Measurements from ENCODE around the gene THSD7B.

Gene THSD7B

GRCh38 chr2:137157851-137158250 is 392.5 kb downstream of the THSD7B start:
- no peak for DNase-seq (ENCODE audit: low read depth)

DNA sequence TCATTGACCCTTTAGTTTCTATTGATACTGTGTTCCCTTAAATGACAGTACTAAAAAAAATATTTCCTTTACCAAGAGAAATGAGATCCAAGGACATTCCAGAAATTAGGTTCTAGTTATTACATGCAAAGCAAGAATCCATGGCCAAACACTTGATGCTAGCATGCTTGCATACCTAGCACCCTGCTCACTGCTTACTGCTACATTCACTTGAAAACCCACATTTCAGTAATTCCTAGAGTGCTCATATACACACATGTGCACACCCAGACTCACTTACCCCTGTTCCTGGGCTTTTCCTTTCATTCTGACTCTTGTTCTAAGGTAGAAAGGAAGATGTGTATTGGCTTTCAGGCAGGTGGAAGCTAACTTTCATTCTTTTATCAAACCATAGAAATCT is 395.9 kb downstream of the THSD7B start:
- DNase-seq (ENCODE audit: low read depth), result no peak

DNA sequence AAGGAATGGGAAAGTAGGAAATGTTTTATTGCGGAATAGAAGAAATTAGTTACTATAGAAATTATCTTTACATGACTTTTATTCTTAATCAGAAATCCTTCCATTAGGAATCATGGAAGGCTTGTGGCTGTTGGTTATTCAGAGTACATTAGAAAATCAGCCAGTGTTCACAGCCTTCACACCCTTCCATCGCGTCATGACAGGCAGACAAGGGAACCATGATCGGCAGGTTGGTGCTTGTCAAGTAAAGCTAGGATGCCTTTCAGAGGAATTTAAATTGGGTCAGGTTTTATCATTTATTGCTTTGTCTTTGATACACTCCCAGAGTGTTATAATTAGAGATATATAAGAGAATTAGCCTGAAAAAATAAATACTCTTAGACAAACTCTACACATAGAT is 400.6 kb downstream of the THSD7B start:
- no peak for DNase-seq (ENCODE audit: low read depth)

DNA sequence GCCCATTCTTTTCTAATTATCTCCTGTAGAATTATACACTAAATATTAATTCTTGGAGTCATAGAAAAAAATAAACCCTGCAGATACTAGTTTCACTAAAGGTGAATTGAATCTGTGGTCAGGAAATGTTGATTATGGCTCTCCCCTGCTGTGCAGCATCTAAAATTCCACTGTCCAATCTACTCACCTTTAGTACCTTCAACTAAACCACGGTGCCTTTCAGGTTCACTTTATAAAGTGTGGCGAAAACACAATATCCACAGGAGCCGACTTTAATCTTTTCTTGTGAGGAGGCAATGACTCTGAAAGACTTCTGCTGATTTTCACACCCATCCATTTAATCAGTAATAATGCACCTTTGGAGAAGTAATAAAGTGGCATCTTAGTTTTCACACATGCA is 402.3 kb downstream of the THSD7B start:
- no peak for DNase-seq (ENCODE audit: low read depth)

DNA sequence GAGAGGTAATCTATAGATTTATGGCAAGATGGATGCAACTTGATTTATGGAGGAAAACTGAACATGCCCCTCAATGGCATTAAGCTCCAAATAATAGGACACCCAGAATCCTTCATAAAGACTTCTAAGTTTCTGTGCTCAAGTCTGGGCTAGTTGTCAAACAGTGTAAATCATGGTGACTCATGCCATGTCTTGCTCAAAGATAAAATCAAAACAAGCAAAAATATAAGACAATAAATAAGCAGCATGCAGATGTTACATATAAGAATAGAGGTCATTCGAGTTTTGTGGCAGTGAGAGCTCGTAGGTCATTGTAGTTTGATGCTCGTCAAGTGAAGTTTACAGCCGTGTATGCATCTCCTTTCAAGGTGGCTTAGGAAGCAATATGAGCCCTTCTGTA is 403.2 kb downstream of the THSD7B start:
- DNase-seq (ENCODE audit: low read depth), result no peak

- no peak for DNase-seq (ENCODE audit: low read depth)
Observed at GRCh38 chr2:137172162-137172561, 406.8 kb downstream of the THSD7B start.

DNA sequence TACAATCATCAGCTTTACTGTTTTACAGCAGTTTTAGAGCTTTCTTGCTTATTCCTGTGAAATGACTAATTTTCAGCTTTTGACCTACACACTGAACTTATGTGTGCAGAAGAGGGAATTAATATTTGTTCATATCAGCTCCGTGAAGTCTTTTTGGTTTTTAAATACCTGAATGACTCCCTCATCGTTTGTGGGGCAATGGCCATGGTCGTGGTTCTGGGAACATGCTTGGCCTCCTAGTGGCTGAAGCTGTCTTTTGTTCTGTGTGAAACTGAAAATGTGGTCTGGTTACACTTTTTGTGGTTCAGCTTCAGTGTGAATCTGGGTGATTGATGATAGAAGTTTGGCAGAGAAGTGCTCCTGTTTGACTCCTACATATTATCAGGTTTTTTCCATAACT is 408.1 kb downstream of the THSD7B start:
- DNase-seq (ENCODE audit: low read depth), result no peak

DNA sequence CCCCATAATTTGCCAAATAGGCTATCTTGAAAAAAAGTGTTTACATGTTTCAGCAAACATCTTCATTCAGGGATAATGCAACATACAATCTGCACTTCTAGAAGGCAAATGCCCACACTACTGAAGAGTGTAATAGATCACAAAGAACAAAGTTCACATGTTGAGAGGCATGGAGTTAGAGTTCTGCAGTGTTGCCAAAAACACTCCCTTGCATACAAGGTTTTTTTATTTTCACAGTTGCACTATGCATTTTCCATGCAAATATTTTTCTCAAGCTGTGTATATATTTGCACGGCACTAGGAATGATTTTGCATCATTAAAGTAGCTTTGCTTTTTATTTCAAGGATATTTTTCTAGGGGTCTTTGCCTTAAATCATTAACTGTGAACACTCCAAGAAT is 409.9 kb downstream of the THSD7B start:
- no peak for DNase-seq (ENCODE audit: low read depth)

DNA sequence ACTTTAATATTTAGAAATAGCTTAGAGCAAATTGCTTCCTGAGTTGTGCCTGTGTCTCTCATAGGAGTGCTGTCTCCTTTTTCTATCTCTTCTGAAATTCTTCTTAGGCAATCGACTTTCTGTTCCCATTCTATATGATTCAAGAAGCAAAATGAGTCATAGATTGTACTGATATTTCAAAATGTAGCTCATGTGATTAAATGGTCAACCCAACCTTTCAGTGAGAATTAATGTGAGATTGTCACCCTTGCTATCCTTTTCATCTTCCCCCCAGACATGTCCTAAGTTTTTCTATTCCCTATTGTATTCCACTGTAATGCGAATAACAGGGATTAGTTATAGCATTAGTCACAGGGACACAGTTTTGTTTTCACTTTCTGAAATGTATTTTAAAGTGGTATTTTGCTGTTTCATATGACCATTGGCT is 413.6 kb downstream of the THSD7B start:
- DNase-seq (ENCODE audit: low read depth), result no peak

DNA sequence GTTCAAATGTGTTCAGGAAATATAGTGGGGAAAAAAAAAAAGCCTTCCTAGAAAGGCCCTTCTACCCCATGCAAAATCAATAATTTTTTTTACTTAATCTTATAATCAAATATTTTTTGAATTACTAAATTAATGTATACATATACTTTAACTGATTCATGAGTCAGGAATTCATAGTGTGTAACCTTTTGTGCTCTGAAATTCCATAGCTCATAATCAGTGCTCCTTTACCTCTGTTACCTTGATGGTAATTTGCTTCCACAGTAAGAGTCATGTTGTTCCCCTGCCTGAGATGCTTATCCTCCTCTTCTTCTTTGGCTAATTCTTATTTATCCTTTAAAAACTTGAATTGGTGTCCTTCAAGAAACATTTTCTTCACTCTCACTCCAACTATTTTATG is 414.2 kb downstream of the THSD7B start:
- no peak for DNase-seq (ENCODE audit: low read depth)

GRCh38 chr2:137180012-137180411 is 414.7 kb downstream of the THSD7B start:
- DNase-seq (ENCODE audit: low read depth), result no peak

DNA sequence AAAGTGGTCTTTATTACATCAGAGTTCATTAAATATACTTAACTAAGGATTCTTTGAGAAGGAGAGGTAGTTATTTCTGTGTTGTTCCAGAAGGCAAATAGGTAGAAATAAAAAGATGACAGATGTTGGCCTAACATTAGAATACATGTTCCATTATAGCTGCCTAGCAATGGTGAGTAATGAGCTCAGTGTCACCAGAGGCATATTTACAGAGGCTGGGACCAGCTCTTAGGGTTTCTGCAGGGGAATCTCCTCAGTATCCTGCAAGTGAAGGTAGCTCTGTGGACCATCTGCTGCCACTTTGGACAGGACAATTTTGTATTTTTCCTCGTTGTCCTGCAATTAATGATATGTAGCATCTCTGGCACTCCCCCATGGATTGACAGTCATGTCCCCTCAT is 416.0 kb downstream of the THSD7B start:
- no peak for DNase-seq (ENCODE audit: low read depth)

- no peak for DNase-seq (ENCODE audit: low read depth)
Observed at GRCh38 chr2:137182071-137182470, 416.7 kb downstream of the THSD7B start.

GRCh38 chr2:137183206-137183898 is 418.0 kb downstream of the THSD7B start:
- DNase-seq (ENCODE audit: low read depth), result no peak

DNA sequence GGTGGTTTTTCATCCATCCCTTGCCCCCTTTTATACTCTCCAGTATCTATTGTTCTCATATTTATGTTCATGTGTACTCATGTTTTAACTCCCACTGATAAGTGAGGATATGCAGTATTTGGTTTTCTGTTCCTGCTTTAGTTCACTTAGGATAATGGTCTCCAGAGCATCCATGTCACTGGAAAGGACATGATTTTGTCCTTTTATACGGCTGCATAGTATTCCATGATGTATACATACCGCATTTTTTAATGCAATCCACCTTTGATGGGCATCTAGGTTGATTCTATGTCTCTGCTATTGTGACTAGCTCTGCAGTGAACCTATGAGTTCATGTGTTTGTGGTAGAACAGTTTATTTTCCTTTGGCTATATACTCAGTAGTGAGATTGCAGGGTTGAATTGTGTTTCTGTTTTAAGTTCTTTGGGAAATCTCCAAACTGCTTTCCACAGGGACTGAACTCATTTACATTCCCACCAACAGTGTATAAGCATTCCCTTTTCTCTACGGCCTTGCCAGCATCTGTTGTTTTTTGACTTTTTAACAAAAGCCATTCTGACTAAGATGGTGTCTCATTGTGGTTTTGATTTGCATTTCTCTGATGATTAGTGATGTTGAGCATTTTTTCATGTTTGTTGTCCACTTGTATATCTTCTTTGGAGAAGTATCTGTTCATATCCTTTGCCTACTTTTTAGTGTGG is 420.2 kb downstream of the THSD7B start:
- no peak for DNase-seq (ENCODE audit: low read depth)

- DNase-seq (ENCODE audit: low read depth), result no peak
Observed at GRCh38 chr2:137187216-137187615, 421.9 kb downstream of the THSD7B start.

GRCh38 chr2:137190411-137191195 is 425.3 kb downstream of the THSD7B start:
- DNase-seq (ENCODE audit: low read depth), result no peak

DNA sequence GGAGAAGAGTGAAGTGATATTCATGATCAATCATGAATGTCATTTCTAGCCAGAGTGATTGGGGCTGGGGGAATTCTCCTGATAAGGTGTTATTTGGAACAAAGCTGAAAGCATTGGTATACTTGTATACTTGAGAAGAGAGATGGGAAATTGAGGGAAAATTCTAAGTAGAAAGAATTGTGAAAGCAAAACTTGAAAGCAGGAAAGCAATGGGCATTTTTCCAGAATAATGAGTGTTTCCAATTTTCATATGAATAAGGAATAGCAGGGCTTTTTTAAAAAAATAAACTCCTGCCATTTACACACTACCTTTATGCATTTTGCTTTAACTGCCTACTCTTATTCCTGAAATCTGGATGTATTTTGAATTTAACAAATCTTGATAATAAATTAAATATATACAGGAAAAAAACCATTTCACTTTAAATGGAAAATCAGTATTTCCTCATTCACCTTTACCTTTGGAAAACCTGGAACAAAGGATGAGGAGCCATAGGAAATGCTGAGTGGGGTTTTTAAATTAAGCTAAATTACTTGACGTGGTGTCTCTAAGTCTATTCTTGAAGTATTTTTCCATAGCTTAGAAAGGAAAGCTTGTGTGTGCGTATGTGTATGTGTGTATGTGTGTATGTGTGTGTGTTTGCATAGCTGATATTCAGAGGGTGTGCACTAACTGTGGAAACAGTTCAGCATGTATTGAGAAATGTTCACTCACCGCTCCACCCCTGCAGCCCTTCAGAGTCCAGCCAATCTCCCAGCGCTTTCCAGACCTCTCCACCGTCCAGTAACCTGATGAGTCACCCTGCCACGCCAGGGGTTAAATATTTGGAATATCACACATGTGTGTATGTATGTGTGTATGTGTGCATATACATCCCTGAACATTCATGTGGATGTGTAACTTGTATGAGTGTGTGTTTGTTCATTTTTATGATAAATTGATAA is 427.3 kb downstream of the THSD7B start:
- no peak for DNase-seq (ENCODE audit: low read depth)

GRCh38 chr2:137193401-137193800 is 428.1 kb downstream of the THSD7B start:
- no peak for DNase-seq (ENCODE audit: low read depth)

DNA sequence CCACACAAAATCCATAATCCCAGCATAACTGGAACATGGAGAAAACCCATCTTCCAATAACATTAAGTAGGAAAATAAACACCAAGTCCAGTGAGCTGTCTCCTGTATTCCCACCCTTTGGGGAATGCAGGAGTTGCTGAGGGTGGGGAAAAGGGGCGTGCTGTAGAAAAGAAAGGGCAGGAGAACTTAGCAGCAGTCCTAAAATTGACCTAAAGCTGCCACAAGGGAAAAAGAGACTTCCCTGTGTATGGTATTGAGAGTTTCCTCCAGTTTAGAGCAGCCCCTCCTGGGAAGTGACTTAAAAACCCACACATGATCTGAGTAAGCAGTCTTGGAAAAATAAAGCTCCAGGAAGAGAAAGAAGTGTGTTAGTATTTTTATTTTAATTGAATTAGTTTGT is 428.8 kb downstream of the THSD7B start:
- DNase-seq (ENCODE audit: low read depth), result no peak

DNA sequence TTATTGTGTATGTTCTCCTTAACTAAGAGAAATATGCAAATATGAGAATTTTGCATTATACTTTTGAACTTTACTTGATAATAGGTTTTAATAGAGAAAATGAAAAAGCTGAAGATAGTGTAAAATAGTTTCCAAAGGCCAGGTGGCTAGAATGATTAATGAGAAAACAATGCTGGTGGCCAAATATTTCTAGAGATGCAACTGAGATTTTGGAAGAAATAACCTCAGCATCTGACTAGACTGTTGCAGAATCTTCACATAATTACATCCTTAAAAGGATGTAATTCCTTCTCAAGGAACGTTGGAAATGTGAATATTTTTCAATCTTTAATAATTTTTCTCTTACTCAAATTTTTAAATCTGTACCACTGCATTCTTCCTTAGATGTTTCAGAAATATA is 434.4 kb downstream of the THSD7B start:
- DNase-seq (ENCODE audit: low read depth), result no peak

GRCh38 chr2:137202318-137202717 is 437.0 kb downstream of the THSD7B start:
- DNase-seq (ENCODE audit: low read depth), result no peak

All from stimulated activated CD4-positive, alpha-beta T cell treated with anti-CD3 and anti-CD28 coated beads, Interleukin-2, amount 100 ng/mL, for 4 hours (primary cell).